Left lung (tissue), 10 donors: ENCODE data around the gene DIP2C. TPM values are rescaled to one million over a fixed set of nuclear protein-coding genes. Genes with fewer than 3 reads are reported as not detected.
A peak's percentile ranks its signal among the peaks of the same experiment; 100 is the strongest.

Source experiments
- ATAC-seq: fragments of 200-7000 bp; cut with Tn5 transposase; one replicate; pipeline ENCODE4 v1.9.1; 2020; ENCODE audit warnings: moderate library complexity
- DNase-seq, 4 donors: peaks; one replicate each; pipeline ENCODE4 v3.0.0-alpha.2; 2013 to 2020
- H3K27ac ChIP-seq, 2 donors: fragments of 200-600 bp; sonication (generic) in 1 of 2; one replicate each; pipeline versions ENCODE4 v1.5.0 to v1.8.0; 2020 to 2021
- H3K27me3 ChIP-seq, 2 donors: fragments of 200-600 bp; sonication (generic) in 1 of 2; one replicate each; pipeline versions ENCODE4 v1.5.0 to v1.8.0; 2020 to 2021
- H3K36me3 ChIP-seq, 2 donors: fragments of 200-600 bp; sonication (generic) in 1 of 2; one replicate each; pipeline versions ENCODE4 v1.5.0 to v1.8.0; 2020 to 2021
- H3K4me1 ChIP-seq, 2 donors: fragments of 200-600 bp; one replicate each; pipeline ENCODE4 v1.8.0; 2021
- H3K4me3 ChIP-seq, 2 donors: fragments of 200-600 bp; sonication (generic) in 1 of 2; one replicate each; pipeline versions ENCODE4 v1.5.0 to v1.8.0; 2020 to 2021; ENCODE audit warnings: mild to moderate bottlenecking in 1 of 2
- H3K9me3 ChIP-seq, 2 donors: fragments of 200-600 bp; sonication (generic) in 1 of 2; one replicate each; pipeline versions ENCODE4 v1.5.0 to v1.8.0; 2020 to 2021
- intact Hi-C, 2 donors: fragments of 100-400 bp; cut with DNase I; formaldehyde crosslinking; loops; one replicate each; pipeline versions ENCODE4 v1.11.2 to v1.14.2; 2022
- polyA plus RNA-seq, 6 donors: library from polyadenylated mRNA; unstranded; fragments of 120-200 nt; gene quantifications; one replicate each; pipeline ENCODE4 v1.2.1, GENCODE V29; 2013; ENCODE audit not compliant: insufficient read length in 6 of 6
- total RNA-seq, 2 donors: library from RNA; stranded (reverse); fragmentation: NEBNext Ultra II Directional; extraction: Animal tissue kit (Norgen Biotek cat#: 25700); gene quantifications; one replicate each; pipeline ENCODE4 v1.2.1, GENCODE V29; 2021
- TF ChIP-seq, protein P1 (sequence below), 2 donors: fragments of 200-600 bp; sonication (generic) in 1 of 2; IDR thresholded peaks; one replicate each; pipeline versions ENCODE4 v1.5.0 to v1.8.0; 2021; ENCODE audit warnings: antibody characterized with exemption in 2 of 2
- donor health status: DM: no; HTN: yes; CAD: no.
- donor health status: DM: no; HTN: no; CAD: no.

DIP2C gene
- total and polyA plus RNA-seq, 8 donors: 10.5 to 22.5 (median 19.5) TPM

DNA sequence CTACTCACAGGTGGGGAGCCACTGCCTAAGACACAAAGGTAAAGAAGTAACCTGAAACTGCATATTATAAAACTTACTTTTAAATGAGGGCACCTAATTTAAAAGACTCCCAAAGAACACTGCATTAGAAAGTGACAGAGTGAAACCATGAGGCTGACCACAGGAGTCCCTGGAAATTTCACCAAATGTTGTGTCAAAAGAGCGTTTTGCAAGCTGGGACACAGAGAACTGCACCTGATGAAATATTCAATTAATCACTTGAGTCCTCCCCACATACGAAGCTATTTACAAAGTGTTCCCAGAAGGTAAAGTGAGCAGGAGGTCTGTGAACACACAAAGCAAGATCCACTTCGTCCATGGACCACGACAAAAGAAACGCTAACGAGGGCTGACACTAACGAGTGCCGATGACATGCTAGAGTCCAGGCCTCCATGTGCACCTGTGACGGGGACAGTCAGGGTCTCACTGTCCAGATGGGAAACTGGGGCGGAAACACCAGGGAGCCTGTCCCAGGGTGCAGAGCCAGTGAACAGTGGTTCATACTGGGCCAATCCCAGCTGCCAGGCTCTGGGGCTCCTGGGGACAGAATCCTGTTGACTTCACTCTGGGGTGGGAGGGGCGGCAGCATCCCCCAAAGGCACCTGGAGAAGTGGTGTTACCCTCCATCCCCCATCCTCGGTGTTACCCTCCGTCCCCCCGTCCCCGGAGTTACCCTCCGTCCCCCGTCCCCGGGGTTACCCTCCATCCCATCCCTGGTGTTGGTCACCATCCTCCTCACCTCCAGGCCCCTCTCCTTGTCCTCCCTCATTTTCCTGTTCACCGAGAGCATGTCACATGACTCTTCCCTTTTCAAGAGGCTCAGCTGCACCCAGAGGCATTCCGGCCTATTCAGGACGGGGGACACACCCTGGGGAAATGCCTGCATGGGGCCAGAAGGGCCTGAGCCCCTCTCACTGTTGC is 63.4 kb downstream of the DIP2C start:
- H3K36me3 ChIP-seq: no peaks in the 10 kb centered on the region
- H3K4me1 ChIP-seq: peaks cover 9 to 12% of the 10 kb centered on the region in 2 donors
- intact Hi-C loops: no loop called here
- no peak overlapping the region for H3K4me3 ChIP-seq
- no peak for DNase-seq
- TF ChIP-seq, protein P1, sequence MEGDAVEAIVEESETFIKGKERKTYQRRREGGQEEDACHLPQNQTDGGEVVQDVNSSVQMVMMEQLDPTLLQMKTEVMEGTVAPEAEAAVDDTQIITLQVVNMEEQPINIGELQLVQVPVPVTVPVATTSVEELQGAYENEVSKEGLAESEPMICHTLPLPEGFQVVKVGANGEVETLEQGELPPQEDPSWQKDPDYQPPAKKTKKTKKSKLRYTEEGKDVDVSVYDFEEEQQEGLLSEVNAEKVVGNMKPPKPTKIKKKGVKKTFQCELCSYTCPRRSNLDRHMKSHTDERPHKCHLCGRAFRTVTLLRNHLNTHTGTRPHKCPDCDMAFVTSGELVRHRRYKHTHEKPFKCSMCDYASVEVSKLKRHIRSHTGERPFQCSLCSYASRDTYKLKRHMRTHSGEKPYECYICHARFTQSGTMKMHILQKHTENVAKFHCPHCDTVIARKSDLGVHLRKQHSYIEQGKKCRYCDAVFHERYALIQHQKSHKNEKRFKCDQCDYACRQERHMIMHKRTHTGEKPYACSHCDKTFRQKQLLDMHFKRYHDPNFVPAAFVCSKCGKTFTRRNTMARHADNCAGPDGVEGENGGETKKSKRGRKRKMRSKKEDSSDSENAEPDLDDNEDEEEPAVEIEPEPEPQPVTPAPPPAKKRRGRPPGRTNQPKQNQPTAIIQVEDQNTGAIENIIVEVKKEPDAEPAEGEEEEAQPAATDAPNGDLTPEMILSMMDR (IDR thresholded peaks at IDR 0.05): no peak
- no peak for ATAC-seq
- no peak overlapping the region for H3K27ac ChIP-seq
- no peaks in the 10 kb centered on the region for H3K9me3 ChIP-seq
- peaks cover 0 to 9% of the 10 kb centered on the region in 2 donors for H3K27me3 ChIP-seq

DNA sequence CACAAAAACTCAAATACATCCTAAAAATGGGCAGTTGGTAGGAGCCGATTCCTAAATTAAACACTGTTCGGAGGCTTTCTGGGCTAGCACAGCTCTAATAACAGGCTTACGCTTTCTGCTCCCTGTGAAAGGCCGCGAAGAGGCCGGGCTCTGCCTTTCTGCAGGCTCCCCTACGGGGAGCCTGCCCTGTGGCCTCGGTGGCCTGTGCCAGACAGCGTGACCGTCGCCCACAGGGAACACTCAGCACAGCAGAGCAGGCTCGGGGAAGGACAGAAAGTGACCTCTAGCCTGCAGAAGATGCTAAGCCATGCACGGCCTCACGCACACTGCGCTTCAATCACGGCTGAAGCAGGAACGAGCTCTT is 64.2 kb downstream of the DIP2C start:
- Histone ChIP-seq H3K27ac (no peak overlapping the region), H3K9me3 (no peaks in the 10 kb centered on the region), H3K36me3 (no peaks in the 10 kb centered on the region), H3K27me3 (peaks cover 0 to 9% of the 10 kb centered on the region in 2 donors), H3K4me3 (no peak overlapping the region), H3K4me1 (peaks cover 9 to 12% of the 10 kb centered on the region in 2 donors)
- no peak for DNase-seq
- intact Hi-C loops: no loop called here
- TF ChIP-seq, protein P1 (IDR thresholded peaks at IDR 0.05): no peak
- peak; percentile 13 for ATAC-seq

DNA sequence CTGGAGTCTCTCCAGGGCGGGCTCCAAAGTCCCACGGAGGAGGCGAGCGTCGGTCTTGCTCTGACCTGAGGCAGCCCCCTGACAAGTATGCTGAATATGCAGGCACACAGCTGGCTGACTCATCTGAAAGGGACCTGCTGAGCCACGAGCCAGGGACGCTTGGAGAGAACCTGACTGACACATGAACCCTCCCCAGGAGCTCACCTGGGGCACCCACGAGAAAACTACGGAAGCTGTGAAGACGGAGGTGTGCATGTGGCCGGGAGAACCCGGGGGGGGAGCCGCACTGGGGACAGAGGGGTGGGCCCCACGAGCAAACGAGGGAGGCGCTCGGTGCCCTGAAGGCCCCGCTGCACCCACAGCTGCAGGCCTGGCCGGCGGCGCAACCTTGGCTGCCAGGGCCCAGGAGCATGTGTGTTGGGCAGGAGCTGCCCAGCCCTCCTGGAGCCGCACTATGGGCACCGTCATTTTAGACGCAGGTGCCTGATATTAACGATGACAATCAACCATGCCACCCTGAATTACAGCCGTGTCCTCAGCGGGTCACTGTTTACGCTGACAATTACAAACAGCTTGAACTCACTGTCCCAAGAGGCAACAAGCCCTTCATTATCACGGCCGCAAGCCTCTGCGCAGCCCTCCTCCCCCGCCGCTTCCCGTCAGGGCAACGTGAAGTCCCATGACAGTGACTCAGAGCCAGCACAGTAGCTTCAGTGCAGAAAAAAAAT is 64.7 kb downstream of the DIP2C start:
- Histone ChIP-seq H3K27ac (no peak overlapping the region), H3K27me3 (peaks cover 0 to 9% of the 10 kb centered on the region in 2 donors), H3K4me1 (peaks cover 9 to 12% of the 10 kb centered on the region in 2 donors), H3K4me3 (no peak overlapping the region), H3K36me3 (no peaks in the 10 kb centered on the region), H3K9me3 (no peaks in the 10 kb centered on the region)
- DNase-seq (no peak), ATAC-seq (peak; percentile 83)
- intact Hi-C loops: no loop called here
- TF ChIP-seq, protein P1 (IDR thresholded peaks at IDR 0.05): no peak

DNA sequence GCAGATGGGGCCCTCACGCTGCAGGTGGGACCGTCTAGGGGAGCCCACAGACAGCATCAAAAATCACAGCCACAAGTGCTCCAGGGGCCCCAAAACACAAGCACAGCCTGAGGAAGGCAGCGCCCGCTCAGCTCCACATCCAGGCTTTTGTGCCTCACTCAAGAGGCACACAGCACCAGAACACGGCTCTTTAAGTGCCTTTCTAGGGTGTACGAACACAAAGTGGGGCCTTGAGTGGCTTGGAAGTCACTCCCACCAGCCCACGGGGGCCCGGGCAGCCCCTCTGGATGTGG is 65.2 kb downstream of the DIP2C start:
- Histone ChIP-seq H3K4me1 (peaks cover 9 to 12% of the 10 kb centered on the region in 2 donors), H3K27me3 (peaks cover 0 to 14% of the 10 kb centered on the region in 2 donors), H3K4me3 (no peak overlapping the region), H3K36me3 (no peaks in the 10 kb centered on the region), H3K27ac (no peak overlapping the region), H3K9me3 (no peaks in the 10 kb centered on the region)
- DNase-seq (no peak), ATAC-seq (peak; percentile 68)
- TF ChIP-seq, protein P1 (IDR thresholded peaks at IDR 0.05): no peak
- intact Hi-C loops: no loop called here
